GM12892 (cell line): Measurements from ENCODE around the gene SMIM43.

Experiments
- POLR2A ChIP-seq: IDR thresholded peaks from 2 replicates; pipeline ENCODE4 v1.6.1; 2011; ENCODE audit warnings: low read depth, low read length, control low read depth
- POLR2AphosphoS5 ChIP-seq: IDR thresholded peaks from 2 replicates; pipeline ENCODE4 v1.6.1; 2011; ENCODE audit warnings: low read depth, low read length, control low read depth

DNA sequence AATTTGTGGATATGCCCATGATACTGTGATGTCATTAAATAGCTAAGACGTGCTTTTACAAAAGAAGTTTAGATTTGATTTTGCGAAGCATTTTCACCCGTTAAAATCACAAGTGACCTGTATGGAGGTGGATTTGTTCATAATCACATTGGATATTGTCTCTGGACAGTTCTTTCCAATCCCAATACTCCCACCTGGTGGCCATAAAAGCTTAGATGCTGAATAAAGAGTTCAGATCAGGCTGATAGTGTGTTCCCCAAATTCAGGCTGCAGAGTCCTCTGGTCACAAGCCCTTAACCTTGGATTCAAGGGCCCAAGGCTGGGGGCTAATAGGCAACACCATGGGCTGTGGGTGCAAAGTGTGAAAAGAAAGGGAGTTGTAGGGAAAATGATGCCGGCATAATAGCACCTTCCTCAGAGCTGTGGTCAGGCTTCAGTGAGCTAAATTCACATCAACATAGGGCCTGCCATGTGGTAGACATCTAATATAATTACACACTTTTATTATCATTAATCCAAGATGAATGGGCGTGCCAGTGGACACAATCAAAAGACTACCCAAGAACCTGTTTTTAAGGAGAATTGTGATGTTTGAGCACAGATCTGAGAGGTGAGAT lies 28.1 kb downstream of the SMIM43 start:
- TF ChIP-seq POLR2AphosphoS5 (no peak), POLR2A (no peak)
